BLaER1 (cell line): ENCODE results near the gene GPD1L.
A peak's percentile ranks its signal among the peaks of the same experiment; 100 is the strongest.

ENCODE experiments used
- H3K27ac ChIP-seq: shearing (Covaris generic); formaldehyde crosslinking; 2 replicates; pipeline ENCODE4 v1.8.1; 2022
- H3K27me3 ChIP-seq: shearing (Covaris generic); formaldehyde crosslinking; 2 replicates; pipeline ENCODE4 v1.8.1; 2022
- H3K36me3 ChIP-seq: shearing (Covaris generic); formaldehyde crosslinking; 2 replicates; pipeline ENCODE4 v1.8.1; 2022
- H3K4me1 ChIP-seq: shearing (Covaris generic); formaldehyde crosslinking; 2 replicates; pipeline ENCODE4 v1.8.1; 2022
- H3K4me2 ChIP-seq: shearing (Covaris generic); formaldehyde crosslinking; 2 replicates; pipeline ENCODE4 v1.8.1; 2022
- H3K4me3 ChIP-seq: shearing (Covaris generic); formaldehyde crosslinking; 2 replicates; pipeline ENCODE4 v1.8.1; 2022
- H3K9ac ChIP-seq: shearing (Covaris generic); formaldehyde crosslinking; 2 replicates; pipeline ENCODE4 v1.8.1; 2022
- H3K9me3 ChIP-seq: shearing (Covaris generic); formaldehyde crosslinking; 2 replicates; pipeline ENCODE4 v1.8.1; 2022
- H4K20me1 ChIP-seq: shearing (Covaris generic); formaldehyde crosslinking; 2 replicates; pipeline ENCODE4 v1.8.1; 2022
- Cebpa-rat ChIP-seq: shearing (Covaris generic); IDR thresholded peaks from 2 replicates; pipeline ENCODE4 v1.8.1; 2022

Gene GPD1L

DNA sequence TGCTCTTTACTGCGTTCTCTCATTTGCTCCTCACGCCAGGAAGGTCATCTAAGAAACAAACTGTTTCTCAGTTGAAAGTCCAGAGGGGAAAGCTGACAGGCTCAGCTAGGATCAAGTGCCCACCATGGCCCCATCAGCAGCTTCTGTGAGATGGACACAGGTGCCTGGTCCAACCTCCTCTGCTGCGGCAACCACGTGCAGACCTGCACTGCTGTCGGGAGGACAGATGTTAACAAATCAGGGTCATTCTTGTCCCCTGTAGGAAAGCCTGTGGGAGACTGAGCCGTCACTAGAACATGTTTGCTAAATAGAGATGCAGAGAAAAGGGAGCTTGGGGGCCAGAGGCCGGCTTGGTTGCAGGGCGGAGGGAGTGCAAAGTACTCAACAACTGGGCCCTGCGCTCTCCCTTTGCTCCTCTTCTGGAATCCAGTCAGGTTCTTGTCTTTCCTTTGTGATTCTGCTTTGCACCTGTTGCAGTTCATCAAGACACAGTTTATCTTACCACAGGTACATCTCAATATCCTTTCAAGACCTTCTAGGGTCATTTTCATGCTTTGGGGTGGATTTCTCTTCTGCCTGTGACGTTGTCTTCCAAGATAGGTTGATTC lies 20.9 kb downstream of the GPD1L start:
- no peak overlapping the region for H3K4me2 ChIP-seq
- peaks cover 50% of the 10 kb centered on the region for H4K20me1 ChIP-seq

DNA sequence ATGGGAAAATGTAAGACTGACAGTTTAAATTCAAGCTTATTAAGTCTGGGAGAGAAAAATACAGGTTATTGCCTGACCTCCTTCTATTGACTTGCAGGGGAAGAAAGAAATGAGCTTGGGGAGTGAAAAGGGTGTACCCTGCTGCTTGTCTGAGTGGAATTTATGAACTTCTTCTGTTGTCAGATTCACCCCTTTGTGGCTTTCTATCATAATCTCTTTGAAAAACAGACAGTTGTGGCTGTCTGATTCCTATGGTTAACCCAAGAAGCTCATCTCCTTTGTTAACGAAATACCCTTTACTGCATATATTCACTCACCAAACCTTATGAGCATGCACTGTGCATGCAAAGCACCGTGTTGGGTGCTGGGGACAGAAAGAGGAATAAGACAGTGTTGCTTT lies 22.5 kb downstream of the GPD1L start:
- H3K4me2 ChIP-seq, result no peak overlapping the region
- peaks cover 39% of the 10 kb centered on the region for H4K20me1 ChIP-seq
- TF ChIP-seq Cebpa-rat, result no peak
- no peaks in the 10 kb centered on the region for H3K27me3 ChIP-seq
- H3K4me3 ChIP-seq, result no peak overlapping the region
- H3K9me3 ChIP-seq, result no peaks in the 10 kb centered on the region
- peaks cover 34% of the 10 kb centered on the region for H3K36me3 ChIP-seq
- no peaks in the 10 kb centered on the region for H3K4me1 ChIP-seq
- H3K27ac ChIP-seq, result no peak overlapping the region
- H3K9ac ChIP-seq, result no peak overlapping the region

More for the DNA sequence above, 20.9 kb downstream of the GPD1L start:
- H3K4me1 ChIP-seq, result no peaks in the 10 kb centered on the region
- peaks cover 32% of the 10 kb centered on the region for H3K36me3 ChIP-seq
- no peaks in the 10 kb centered on the region for H3K9me3 ChIP-seq
- H3K4me3 ChIP-seq, result no peak overlapping the region
- TF ChIP-seq Cebpa-rat, result no peak
- H3K27me3 ChIP-seq, result no peaks in the 10 kb centered on the region
- no peak overlapping the region for H3K27ac ChIP-seq
- H3K9ac ChIP-seq, result no peak overlapping the region

GRCh38 chr3:32129832-32130231 lies 23.4 kb downstream of the GPD1L start:
- Histone ChIP-seq H3K27me3 (no peaks in the 10 kb centered on the region), H3K36me3 (peaks cover 27% of the 10 kb centered on the region), H3K4me1 (no peaks in the 10 kb centered on the region), H3K9ac (no peak overlapping the region), H3K27ac (no peak overlapping the region), H3K4me2 (no peak overlapping the region), H4K20me1 (peaks cover 39% of the 10 kb centered on the region), H3K4me3 (no peak overlapping the region), H3K9me3 (no peaks in the 10 kb centered on the region)
- TF ChIP-seq Cebpa-rat, result no peak

GRCh38 chr3:32132121-32132520 lies 25.7 kb downstream of the GPD1L start:
- no peaks in the 10 kb centered on the region for H3K4me1 ChIP-seq
- no peak for TF ChIP-seq Cebpa-rat
- peaks cover 20% of the 10 kb centered on the region for H4K20me1 ChIP-seq
- H3K27ac ChIP-seq, result no peak overlapping the region
- H3K9ac ChIP-seq, result no peak overlapping the region
- no peaks in the 10 kb centered on the region for H3K27me3 ChIP-seq
- no peaks in the 10 kb centered on the region for H3K9me3 ChIP-seq
- H3K4me2 ChIP-seq, result no peak overlapping the region
- H3K36me3 ChIP-seq, result peaks cover 27% of the 10 kb centered on the region
- no peak overlapping the region for H3K4me3 ChIP-seq

DNA sequence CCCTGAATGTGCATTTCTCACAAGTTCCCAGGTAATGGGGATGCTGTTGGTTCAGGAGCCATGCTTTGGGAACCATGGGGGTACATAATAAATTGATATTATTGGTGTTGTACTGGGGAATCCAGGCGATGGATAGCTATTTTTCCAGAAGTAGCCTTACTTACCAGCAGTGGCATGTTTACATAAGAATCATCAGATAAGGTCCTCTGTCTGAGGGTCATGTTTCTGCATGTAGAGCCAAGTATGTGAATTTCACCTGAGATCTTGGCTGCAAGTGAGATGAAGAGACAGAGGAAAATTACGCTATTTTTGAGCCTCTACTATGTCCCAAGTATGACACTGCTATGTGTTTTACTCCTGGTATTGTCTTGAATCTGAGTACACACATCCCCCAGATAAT lies 26.3 kb downstream of the GPD1L start:
- no peaks in the 10 kb centered on the region for H3K27me3 ChIP-seq
- peaks cover 30% of the 10 kb centered on the region for H3K36me3 ChIP-seq
- H3K9me3 ChIP-seq, result no peaks in the 10 kb centered on the region
- no peak overlapping the region for H3K9ac ChIP-seq
- peaks cover 3% of the 10 kb centered on the region for H3K4me1 ChIP-seq
- peaks cover 14% of the 10 kb centered on the region; the same call in 1 of the 2 replicates for H4K20me1 ChIP-seq
- H3K4me3 ChIP-seq, result no peak overlapping the region
- no peak overlapping the region for H3K27ac ChIP-seq
- no peak overlapping the region for H3K4me2 ChIP-seq
- no peak for TF ChIP-seq Cebpa-rat

DNA sequence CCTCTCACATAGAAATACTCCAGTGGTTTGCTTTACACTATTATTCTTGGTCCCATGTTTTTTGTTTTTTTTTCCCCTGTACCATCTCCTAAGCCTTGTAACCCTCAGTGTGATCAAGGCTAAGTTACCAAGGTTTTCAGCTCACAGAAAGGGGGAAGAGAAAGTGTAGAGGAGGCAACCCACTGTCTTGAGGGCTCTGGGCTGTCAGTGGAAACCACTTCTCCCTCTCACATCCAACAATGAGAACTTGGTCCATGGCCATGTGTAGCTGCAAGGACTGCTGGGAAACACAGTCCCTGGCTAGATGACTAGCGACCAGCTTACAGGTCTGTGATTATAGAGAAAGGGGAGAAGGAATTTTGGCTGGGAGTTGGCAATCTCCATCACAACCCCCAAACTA lies 30.3 kb downstream of the GPD1L start:
- Histone ChIP-seq H3K4me2 (no peak overlapping the region), H3K4me3 (no peak overlapping the region), H3K9me3 (no peaks in the 10 kb centered on the region), H3K4me1 (peaks cover 38% of the 10 kb centered on the region), H3K9ac (no peak overlapping the region), H3K36me3 (peaks cover 17% of the 10 kb centered on the region), H3K27ac (no peak overlapping the region), H3K27me3 (no peaks in the 10 kb centered on the region), H4K20me1 (no peaks in the 10 kb centered on the region)
- no peak for TF ChIP-seq Cebpa-rat

DNA sequence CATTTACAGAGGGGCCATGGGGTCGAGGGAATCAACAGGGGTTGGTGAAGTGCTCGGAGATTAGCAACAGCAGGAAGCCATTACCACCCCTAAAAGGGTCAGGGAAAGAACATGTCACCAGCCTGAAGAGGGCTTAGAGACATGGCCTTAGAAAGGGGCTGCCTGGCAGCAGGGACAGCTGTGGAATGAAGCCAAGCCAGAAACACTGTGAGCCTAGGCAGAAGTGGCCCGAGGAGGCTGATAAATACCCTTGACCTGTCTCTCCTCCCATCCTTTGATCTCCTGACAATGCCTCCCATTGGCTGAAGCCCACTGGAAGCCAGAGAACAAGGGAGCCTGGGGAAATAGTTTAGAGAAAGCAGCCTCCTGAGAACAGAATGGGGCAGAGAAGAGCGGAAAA lies 31.4 kb downstream of the GPD1L start:
- Histone ChIP-seq H3K4me2 (peak overlapping the region; percentile 77), H4K20me1 (no peaks in the 10 kb centered on the region)

GRCh38 chr3:32138545-32139104 lies 32.2 kb downstream of the GPD1L start:
- Histone ChIP-seq H4K20me1 (no peaks in the 10 kb centered on the region), H3K9me3 (no peaks in the 10 kb centered on the region), H3K9ac (no peak overlapping the region), H3K27ac (no peak overlapping the region; the same call in 1 of the 2 replicates), H3K4me3 (no peak overlapping the region), H3K27me3 (no peaks in the 10 kb centered on the region), H3K4me1 (peaks cover 38% of the 10 kb centered on the region), H3K36me3 (peaks cover 20% of the 10 kb centered on the region; the same call in 1 of the 2 replicates), H3K4me2 (peak overlapping the region; percentile 77)
- TF ChIP-seq Cebpa-rat, result no peak

More for the DNA sequence above, 31.4 kb downstream of the GPD1L start:
- H3K27me3 ChIP-seq, result no peaks in the 10 kb centered on the region
- H3K36me3 ChIP-seq, result peaks cover 21% of the 10 kb centered on the region
- no peak overlapping the region for H3K4me3 ChIP-seq
- no peaks in the 10 kb centered on the region for H3K9me3 ChIP-seq
- H3K9ac ChIP-seq, result no peak overlapping the region
- no peak for TF ChIP-seq Cebpa-rat
- H3K27ac ChIP-seq, result no peak overlapping the region
- H3K4me1 ChIP-seq, result peaks cover 38% of the 10 kb centered on the region

DNA sequence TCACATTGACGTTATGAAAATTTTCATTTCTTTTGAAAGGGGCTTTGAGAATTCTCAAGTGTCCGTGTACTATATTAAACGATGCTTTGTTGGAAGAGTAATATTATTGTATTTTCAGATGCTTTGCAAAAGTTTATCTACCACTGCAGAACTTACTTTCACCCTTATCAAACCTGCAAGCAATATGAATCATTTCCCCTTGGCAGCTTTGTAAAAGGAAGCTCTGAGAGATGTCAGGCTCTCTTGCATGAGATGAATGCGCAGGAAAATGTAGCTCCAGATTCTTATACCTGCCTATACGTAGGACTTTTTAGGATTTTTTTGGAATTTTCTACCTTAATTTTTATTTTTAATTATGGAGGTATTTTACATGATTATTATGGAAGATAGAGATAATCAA lies 34.5 kb downstream of the GPD1L start:
- Histone ChIP-seq H3K4me1 (peaks cover 45% of the 10 kb centered on the region), H3K4me3 (no peak overlapping the region), H3K27me3 (no peaks in the 10 kb centered on the region), H3K9ac (no peak overlapping the region), H3K36me3 (peaks cover 16% of the 10 kb centered on the region; the same call in 1 of the 2 replicates), H3K4me2 (no peak overlapping the region), H3K27ac (no peak overlapping the region), H3K9me3 (no peaks in the 10 kb centered on the region), H4K20me1 (no peaks in the 10 kb centered on the region)
- no peak for TF ChIP-seq Cebpa-rat

GRCh38 chr3:32143849-32144757 lies 37.7 kb downstream of the GPD1L start:
- H3K27me3 ChIP-seq, result no peaks in the 10 kb centered on the region
- H3K36me3 ChIP-seq, result peaks cover 32% of the 10 kb centered on the region
- no peaks in the 10 kb centered on the region for H3K9me3 ChIP-seq
- no peaks in the 10 kb centered on the region for H4K20me1 ChIP-seq
- H3K27ac ChIP-seq, result no peak overlapping the region
- H3K4me1 ChIP-seq, result peaks cover 43% of the 10 kb centered on the region
- no peak overlapping the region for H3K9ac ChIP-seq
- TF ChIP-seq Cebpa-rat, result no peak
- no peak overlapping the region for H3K4me3 ChIP-seq
- H3K4me2 ChIP-seq, result no peak overlapping the region
